B cell (primary cell): Measurements from ENCODE around the gene TEKT4. TPM values are rescaled to one million over a fixed set of nuclear protein-coding genes. Genes with fewer than 3 reads are reported as not detected.

Experiments
- ATAC-seq: fragments of 200-7000 bp; cut with Tn5 transposase; one replicate; pipeline ENCODE4 v1.10.0; 2021; ENCODE audit warnings: low read depth, mild to moderate bottlenecking, moderate number of reproducible peaks, moderate library complexity
- CTCF ChIA-PET: fragments of 350-600 bp; sonication (Branson Sonifier 250); formaldehyde crosslinking; loops from one replicate; lab custom pipeline; 2021; ENCODE audit warnings: antibody characterized with exemption, inconsistent platforms; lab: Charles Lee
- POLR2A ChIA-PET: fragments of 350-600 bp; sonication (Branson Sonifier 250); formaldehyde crosslinking; loops from one replicate; lab custom pipeline; 2021; ENCODE audit warnings: antibody characterized with exemption; lab: Charles Lee
- DNase-seq: peaks from one replicate; pipeline ENCODE4 v3.0.0; 2013
- H2AFZ ChIP-seq: 2 replicates; pipeline ENCODE4 v1.6.1; 2012; ENCODE audit warnings: mild to moderate bottlenecking, low read depth, low read length; ENCODE audit not compliant: insufficient read depth, poor library complexity, severe bottlenecking
- H3K27ac ChIP-seq, 2 donors: 1 replicate in 1 of 2; 2 replicates in 1 of 2; pipeline ENCODE4 v1.5.1; 2012 to 2013; ENCODE audit warnings: low read length in 2 of 2, mild to moderate bottlenecking in 2 of 2, moderate library complexity in 1 of 2
- H3K27me3 ChIP-seq, 4 experiments: fragments of 200-600 bp in 1 of 4; sonication (generic) in 1 of 4; replicated peaks in 1 of 4; 1 replicate in 2 of 4; 2 replicates in 2 of 4; pipeline versions ENCODE4 v1.6.1 to v1.7.0; 2013 to 2016; ENCODE audit warnings: low read length in 3 of 4, mild to moderate bottlenecking in 2 of 4, mixed read lengths in 1 of 4, moderate library complexity in 1 of 4; ENCODE audit not compliant: insufficient read depth in 4 of 4, control insufficient read depth in 3 of 4; ENCODE audit errors: control extremely low read depth in 1 of 4
- H3K36me3 ChIP-seq, 2 experiments: replicated peaks in 1 of 2; 1 replicate in 1 of 2; 2 replicates in 1 of 2; pipeline versions ENCODE4 v1.6.1 to v1.7.1; 2013; ENCODE audit warnings: low read length in 1 of 2; ENCODE audit not compliant: insufficient read depth in 2 of 2, control insufficient read depth in 1 of 2; ENCODE audit errors: control extremely low read depth in 1 of 2, extremely low read depth in 1 of 2
- H3K4me1 ChIP-seq, 2 donors: fragments of 200-600 bp in 1 of 2; sonication (generic) in 1 of 2; 1 replicate in 1 of 2; 2 replicates in 1 of 2; pipeline versions ENCODE4 v1.5.1 to v1.6.1; 2013 to 2017; ENCODE audit warnings: low read length in 2 of 2; ENCODE audit not compliant: control insufficient read depth in 2 of 2, insufficient read depth in 2 of 2
- H3K4me2 ChIP-seq: replicated peaks from 2 replicates; pipeline ENCODE3; 2012; ENCODE audit warnings: mild to moderate bottlenecking, low read depth, low read length; ENCODE audit not compliant: poor library complexity, severe bottlenecking
- H3K4me3 ChIP-seq, 5 experiments: fragments of 200-600 bp in 1 of 5; sonication (generic) in 1 of 5; 1 replicate in 3 of 5; 2 replicates in 2 of 5; pipeline versions ENCODE4 v1.5.1 to v1.7.0; 2011 to 2016; ENCODE audit warnings: low read length in 4 of 5, mild to moderate bottlenecking in 4 of 5, low read depth in 2 of 5, control low read depth in 1 of 5, moderate library complexity in 1 of 5; ENCODE audit not compliant: insufficient read depth in 1 of 5; ENCODE audit errors: control extremely low read depth in 1 of 5, extremely low read depth in 1 of 5
- H3K79me2 ChIP-seq: fragments of 200-600 bp; sonication (generic); one replicate; pipeline ENCODE4 v1.6.0; 2016; ENCODE audit warnings: low read length; ENCODE audit not compliant: control insufficient read depth, insufficient read depth
- H3K9ac ChIP-seq: fragments of 200-600 bp; sonication (generic); 2 replicates; pipeline ENCODE4 v1.6.1; 2017; ENCODE audit warnings: mild to moderate bottlenecking, low read length, moderate library complexity
- H3K9me3 ChIP-seq, 3 donors: one replicate each; pipeline versions ENCODE4 v1.6.1 to v1.7.1; 2013; ENCODE audit warnings: low read length in 2 of 3; ENCODE audit not compliant: control insufficient read depth in 2 of 3, insufficient read depth in 1 of 3; ENCODE audit errors: control extremely low read depth in 1 of 3
- H4K20me1 ChIP-seq: 2 replicates; pipeline ENCODE4 v1.6.0; 2012; ENCODE audit warnings: mild to moderate bottlenecking, low read length; ENCODE audit not compliant: insufficient read depth, control insufficient read depth, poor library complexity, severe bottlenecking
- H3K27ac Mint-ChIP-seq: one replicate; pipeline ENCODE4 v1.8.0; 2021; ENCODE audit warnings: mixed read lengths
- H3K27me3 Mint-ChIP-seq: one replicate; pipeline ENCODE4 v1.8.0; 2021; ENCODE audit warnings: mixed read lengths
- H3K4me1 Mint-ChIP-seq: one replicate; pipeline ENCODE4 v1.8.0; 2021; ENCODE audit warnings: mixed read lengths
- H3K4me3 Mint-ChIP-seq: one replicate; pipeline ENCODE4 v1.8.0; 2021; ENCODE audit warnings: mixed read lengths
- H3K9me3 Mint-ChIP-seq: one replicate; pipeline ENCODE4 v1.8.0; 2022; ENCODE audit warnings: mixed read lengths; ENCODE audit not compliant: insufficient read depth
- EZH2 ChIP-seq: IDR thresholded peaks from 2 replicates; pipeline ENCODE4 v1.6.1; 2012; ENCODE audit warnings: borderline replicate concordance, low read depth, mild to moderate bottlenecking, moderate library complexity, low read length; ENCODE audit not compliant: insufficient read depth, poor library complexity, severe bottlenecking
- WGBS: methylation state at CpG from one replicate; pipeline ENCODE4 v1.1.5; 2013; ENCODE audit warnings: missing lambda C conversion rate; ENCODE audit not compliant: insufficient coverage; 5-methylcytosine and 5-hydroxymethylcytosine counted together
- intact Hi-C: fragments of 100-400 bp; cut with micrococcal nuclease; formaldehyde crosslinking; loops from one replicate; pipeline ENCODE4 v1.10.0; 2022
- polyA plus RNA-seq: library from polyadenylated mRNA; depleted of rRNA; stranded (reverse); fragments of >200 nt; gene quantifications from 2 replicates; pipeline ENCODE4 v1.2.3, GENCODE V29; 2012
- total RNA-seq, 2 donors: library from RNA; stranded (reverse); fragments of 120-200 nt in 1 of 2; gene quantifications; 1 replicate in 1 of 2; 2 replicates in 1 of 2; pipeline versions ENCODE4 v1.2.3 to v1.2.4, GENCODE V29; 2013 to 2022
- TF ChIP-seq, protein P1 (sequence below): fragments of 200-600 bp; IDR thresholded peaks from one replicate; pipeline ENCODE4 v1.8.0; 2022; ENCODE audit warnings: antibody characterized with exemption, mild to moderate bottlenecking

The TEKT4 gene
- total and polyA plus RNA-seq, 2 donors (not counting 1 experiment from before 2014, with no cell fraction given): not detected

DNA sequence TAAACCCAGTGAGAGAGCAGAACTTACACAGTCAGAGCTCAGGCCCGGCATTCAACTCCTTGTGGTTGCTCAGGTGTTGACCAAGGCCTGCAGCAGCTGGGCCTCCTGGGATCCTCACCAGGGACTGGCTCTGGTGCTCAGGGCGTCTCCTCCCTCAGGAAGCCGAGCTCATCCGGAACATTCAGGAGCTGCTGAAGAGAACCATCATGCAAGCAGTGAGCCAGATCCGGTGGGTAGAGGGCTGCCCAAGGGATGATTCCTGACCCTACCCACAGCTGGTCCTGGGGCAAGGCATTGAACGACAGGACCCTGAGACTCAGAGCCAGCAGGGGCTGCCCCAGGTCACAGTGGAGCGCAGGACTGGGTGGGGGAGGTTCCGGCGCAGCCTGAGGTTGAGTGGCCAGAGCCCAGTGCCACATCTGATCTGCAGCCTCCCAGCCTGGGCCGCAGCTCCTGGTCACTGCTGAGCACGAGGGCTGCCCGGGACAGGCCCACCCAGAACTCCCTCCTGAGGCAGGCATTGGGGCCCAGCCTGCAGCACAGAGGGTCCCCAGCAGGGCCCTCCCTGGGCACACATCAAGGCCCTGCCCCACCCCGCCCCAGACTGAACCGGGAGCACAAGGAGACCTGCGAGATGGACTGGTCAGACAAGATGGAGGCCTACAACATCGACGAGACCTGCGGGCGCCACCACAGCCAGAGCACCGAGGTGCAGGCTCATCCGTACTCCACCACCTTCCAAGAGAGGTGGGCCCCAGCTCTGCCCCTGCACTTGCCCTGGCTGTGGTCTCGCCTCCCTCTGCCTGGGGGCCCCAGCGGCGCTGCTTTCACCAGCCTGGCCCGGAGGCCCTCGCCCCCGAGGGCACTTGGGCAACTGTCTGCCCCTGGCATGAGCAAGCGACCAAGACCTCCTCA, 2.4 kb downstream of the TEKT4 start:
- POLR2A ChIA-PET: no interaction called here
- DNase-seq: no peak

More for the DNA sequence above, 2.4 kb downstream of the TEKT4 start:
- H3K4me3 ChIP-seq: no peak overlapping the region
- 67% methylated on average over 28 of the region's 28 CpGs for WGBS
- no peaks in the 10 kb centered on the region for H3K27me3 Mint-ChIP-seq
- no peak overlapping the region for H3K4me2 ChIP-seq
- peaks cover 0 to 2% (median 0%) of the 10 kb centered on the region in 4 experiments for H3K27me3 ChIP-seq
- no peaks in the 10 kb centered on the region for H3K36me3 ChIP-seq
- no peak overlapping the region for H3K27ac ChIP-seq
- intact Hi-C loops: no loop called here
- no peaks in the 10 kb centered on the region for H3K9me3 Mint-ChIP-seq
- H3K4me3 Mint-ChIP-seq: no peak overlapping the region
- no peaks in the 10 kb centered on the region for H3K4me1 ChIP-seq
- H4K20me1 ChIP-seq: no peaks in the 10 kb centered on the region
- no peak overlapping the region for H2AFZ ChIP-seq
- peaks cover 0 to 22% (median 0%) of the 10 kb centered on the region in 3 donors for H3K9me3 ChIP-seq
- no peak overlapping the region for H3K27ac Mint-ChIP-seq
- no peak for TF ChIP-seq EZH2
- TF ChIP-seq, protein P1, sequence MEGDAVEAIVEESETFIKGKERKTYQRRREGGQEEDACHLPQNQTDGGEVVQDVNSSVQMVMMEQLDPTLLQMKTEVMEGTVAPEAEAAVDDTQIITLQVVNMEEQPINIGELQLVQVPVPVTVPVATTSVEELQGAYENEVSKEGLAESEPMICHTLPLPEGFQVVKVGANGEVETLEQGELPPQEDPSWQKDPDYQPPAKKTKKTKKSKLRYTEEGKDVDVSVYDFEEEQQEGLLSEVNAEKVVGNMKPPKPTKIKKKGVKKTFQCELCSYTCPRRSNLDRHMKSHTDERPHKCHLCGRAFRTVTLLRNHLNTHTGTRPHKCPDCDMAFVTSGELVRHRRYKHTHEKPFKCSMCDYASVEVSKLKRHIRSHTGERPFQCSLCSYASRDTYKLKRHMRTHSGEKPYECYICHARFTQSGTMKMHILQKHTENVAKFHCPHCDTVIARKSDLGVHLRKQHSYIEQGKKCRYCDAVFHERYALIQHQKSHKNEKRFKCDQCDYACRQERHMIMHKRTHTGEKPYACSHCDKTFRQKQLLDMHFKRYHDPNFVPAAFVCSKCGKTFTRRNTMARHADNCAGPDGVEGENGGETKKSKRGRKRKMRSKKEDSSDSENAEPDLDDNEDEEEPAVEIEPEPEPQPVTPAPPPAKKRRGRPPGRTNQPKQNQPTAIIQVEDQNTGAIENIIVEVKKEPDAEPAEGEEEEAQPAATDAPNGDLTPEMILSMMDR: no peak
- H3K79me2 ChIP-seq: no peaks in the 10 kb centered on the region
- ATAC-seq: no peak
- CTCF ChIA-PET: interaction anchor here (1.1 kb wide), 1 partner anchor 9 kb away, joined by 4 read pairs; no protein-coding TSS in a partner anchor
- H3K9ac ChIP-seq: no peak overlapping the region
- H3K4me1 Mint-ChIP-seq: no peaks in the 10 kb centered on the region
